ENCODE results near the gene THSD7B. TPM values are rescaled to one million over a fixed set of nuclear protein-coding genes. Genes with fewer than 3 reads are reported as not detected.

Gene THSD7B
- total and polyA plus RNA-seq, 2 of the 13 experiments (the other 11 are each of a cell fraction or from before 2014, with no cell fraction given): 0.02 TPM; not detected in 1

DNA sequence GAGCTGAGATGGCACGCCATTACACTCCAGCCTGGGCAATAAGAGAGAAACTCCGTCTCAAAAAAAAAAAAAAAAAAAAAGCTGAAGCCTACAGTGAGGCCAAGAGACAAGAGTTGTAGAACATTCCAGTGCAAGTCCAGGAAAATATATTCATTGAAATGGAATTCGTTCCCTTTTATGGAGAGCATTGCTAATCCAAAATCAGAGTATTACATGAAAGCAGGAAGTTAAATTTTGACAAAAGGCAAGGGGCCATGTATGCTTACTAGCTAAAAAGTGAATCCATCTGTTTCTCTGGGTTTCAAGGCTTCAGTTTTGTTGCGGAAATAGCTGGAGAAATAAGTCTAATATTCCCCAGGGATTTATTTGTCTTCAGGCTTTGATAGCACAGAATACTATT is 471.7 kb downstream of the THSD7B start:
- H2AFZ ChIP-seq (ENCODE audit: low read length): no peak overlapping the region
- TF ChIP-seq SNAI1 (CRISPR knock-in tag; IDR thresholded peaks at IDR 0.05; ENCODE audit: borderline replicate concordance) (no peak), ZFP90 (CRISPR knock-in tag; IDR thresholded peaks at IDR 0.05; ENCODE audit: borderline replicate concordance) (no peak), ZNF766 (CRISPR knock-in tag; IDR thresholded peaks at IDR 0.05; ENCODE audit: borderline replicate concordance) (no peak), RERE (CRISPR knock-in tag; IDR thresholded peaks at IDR 0.05; ENCODE audit: low read depth) (no peak), ZNF788 (CRISPR knock-in tag; IDR thresholded peaks at IDR 0.05; ENCODE audit: borderline replicate concordance) (no peak), ZNF33B (CRISPR knock-in tag; IDR thresholded peaks at IDR 0.05) (no peak), ZNF598 (CRISPR knock-in tag; IDR thresholded peaks at IDR 0.05; ENCODE audit: borderline replicate concordance) (no peak), MIXL1 (CRISPR knock-in tag; IDR thresholded peaks at IDR 0.05) (no peak), AKAP8 (CRISPR knock-in tag; IDR thresholded peaks at IDR 0.05) (no peak), SP4 (CRISPR knock-in tag; IDR thresholded peaks at IDR 0.05) (no peak), DBP (CRISPR knock-in tag; IDR thresholded peaks at IDR 0.05; ENCODE audit: not compliant biosample characterization) (no peak), ZNF350 (CRISPR knock-in tag; IDR thresholded peaks at IDR 0.05; ENCODE audit: borderline replicate concordance, low read depth) (no peak), SRSF9 (IDR thresholded peaks at IDR 0.05; ENCODE audit: borderline replicate concordance, insufficient read depth, low read depth, low read length, poor library complexity, severe bottlenecking) (no peak), LRRFIP1 (CRISPR knock-in tag; conservative IDR thresholded peaks at IDR 0.05) (no peak)
- TF ChIP-seq, protein P1, sequence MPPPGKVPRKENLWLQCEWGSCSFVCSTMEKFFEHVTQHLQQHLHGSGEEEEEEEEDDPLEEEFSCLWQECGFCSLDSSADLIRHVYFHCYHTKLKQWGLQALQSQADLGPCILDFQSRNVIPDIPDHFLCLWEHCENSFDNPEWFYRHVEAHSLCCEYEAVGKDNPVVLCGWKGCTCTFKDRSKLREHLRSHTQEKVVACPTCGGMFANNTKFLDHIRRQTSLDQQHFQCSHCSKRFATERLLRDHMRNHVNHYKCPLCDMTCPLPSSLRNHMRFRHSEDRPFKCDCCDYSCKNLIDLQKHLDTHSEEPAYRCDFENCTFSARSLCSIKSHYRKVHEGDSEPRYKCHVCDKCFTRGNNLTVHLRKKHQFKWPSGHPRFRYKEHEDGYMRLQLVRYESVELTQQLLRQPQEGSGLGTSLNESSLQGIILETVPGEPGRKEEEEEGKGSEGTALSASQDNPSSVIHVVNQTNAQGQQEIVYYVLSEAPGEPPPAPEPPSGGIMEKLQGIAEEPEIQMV (CRISPR knock-in tag; IDR thresholded peaks at IDR 0.05; ENCODE audit: low read depth): no peak

More for the DNA sequence above, 471.7 kb downstream of the THSD7B start:
- ChIA-PET CTCF (ENCODE audit: low intra/inter-chr PET ratio, low total read pairs) (no interaction called here), POLR2A (no interaction called here)
- no peak overlapping the region for H3K27ac ChIP-seq (ENCODE audit: extremely low read length, insufficient read depth, low read length)
- no TSS peak for BruUV-seq (replicated peaks)
- no peaks in the 10 kb centered on the region for H3K4me1 ChIP-seq (ENCODE audit: insufficient read depth, low read length)
- no peak for DNase-seq (ENCODE audit: low spot score)
- no peaks in the 10 kb centered on the region for H3K79me2 ChIP-seq (ENCODE audit: insufficient read depth, low read length)
- no peaks in the 10 kb centered on the region for H3K36me3 ChIP-seq (replicated peaks in 1 of 2; ENCODE audit: control insufficient read depth in 1 of 2, insufficient read depth in 2 of 2, low read length in 2 of 2)
- ATAC-seq: no peak
- no peaks in the 10 kb centered on the region for H4K20me1 ChIP-seq (ENCODE audit: insufficient read depth, low read length)
- no peak overlapping the region for H3K4me2 ChIP-seq (ENCODE audit: low read depth, low read length)
- no peak overlapping the region for H3K9ac ChIP-seq (ENCODE audit: insufficient read depth, low read depth, low read length)
- intact Hi-C loops (cut with micrococcal nuclease; ENCODE audit: unreplicated experiment): no loop called here
- WGBS (ENCODE audit: low lambda C conversion rate): 26% methylated on average over 4 of the region's 4 CpGs
- H3K4me3 ChIP-seq (replicated peaks in 1 of 3; ENCODE audit: insufficient read depth in 1 of 3, low read depth in 2 of 3, low read length in 3 of 3): no peak overlapping the region
- H3K27me3 ChIP-seq (ENCODE audit: control insufficient read depth in 1 of 2, insufficient read depth in 2 of 2, low read length in 2 of 2): no peaks in the 10 kb centered on the region
- H3K9me3 ChIP-seq (ENCODE audit: low read length): no peaks in the 10 kb centered on the region
- FAIRE-seq: no peak
- in situ Hi-C loops (cut with HindIII; ENCODE audit: extremely low pct_ligation_motif_present, low pct_unique_long_range_greater_than_20kb): no loop called here

Data from HepG2 (cell line).